Liver (tissue), 9 donors: ENCODE data around the gene HARBI1. TPM values are rescaled to one million over a fixed set of nuclear protein-coding genes. Genes with fewer than 3 reads are reported as not detected.
A peak's percentile ranks its signal among the peaks of the same experiment; 100 is the strongest.

ENCODE experiments used
- DNase-seq: peaks from one replicate; pipeline ENCODE4 v3.0.0-alpha.2; 2017; ENCODE audit warnings: low spot score
- H3K27ac ChIP-seq, 2 donors: one replicate each; pipeline ENCODE4 v1.7.0; 2013; ENCODE audit warnings: inconsistent platforms in 2 of 2, low read length in 2 of 2, control low read depth in 1 of 2, low read depth in 1 of 2, mild to moderate bottlenecking in 1 of 2
- H3K27me3 ChIP-seq, 4 donors: one replicate each; pipeline versions ENCODE4 v1.6.1 to v1.7.0; 2013; ENCODE audit warnings: low read length in 3 of 4, inconsistent platforms in 1 of 4, mild to moderate bottlenecking in 1 of 4, moderate library complexity in 1 of 4; ENCODE audit not compliant: control insufficient read depth in 4 of 4, insufficient read depth in 4 of 4
- H3K36me3 ChIP-seq, 4 donors: one replicate each; pipeline versions ENCODE4 v1.6.1 to v1.7.0; 2013; ENCODE audit warnings: low read length in 3 of 4, mild to moderate bottlenecking in 3 of 4, low read depth in 1 of 4, moderate library complexity in 1 of 4; ENCODE audit not compliant: control insufficient read depth in 4 of 4, insufficient read depth in 3 of 4
- H3K4me1 ChIP-seq, 4 donors: one replicate each; pipeline versions ENCODE4 v1.6.1 to v1.7.0; 2013; ENCODE audit warnings: low read length in 3 of 4, mild to moderate bottlenecking in 3 of 4, moderate library complexity in 1 of 4; ENCODE audit not compliant: control insufficient read depth in 4 of 4, insufficient read depth in 4 of 4
- H3K4me3 ChIP-seq, 3 donors: one replicate each; pipeline versions ENCODE4 v1.6.1 to v1.7.0; 2013; ENCODE audit warnings: low read length in 3 of 3, control low read depth in 1 of 3, low read depth in 1 of 3, mild to moderate bottlenecking in 1 of 3
- H3K9ac ChIP-seq, 2 donors: one replicate each; pipeline ENCODE4 v1.7.0; 2013; ENCODE audit warnings: low read length in 2 of 2, mild to moderate bottlenecking in 2 of 2, moderate library complexity in 2 of 2, control low read depth in 1 of 2, low read depth in 1 of 2
- H3K9me3 ChIP-seq, 4 donors: one replicate each; pipeline versions ENCODE4 v1.6.1 to v1.7.0; 2013; ENCODE audit warnings: low read length in 3 of 4; ENCODE audit not compliant: control insufficient read depth in 4 of 4
- ATF3 ChIP-seq: IDR thresholded peaks from 2 replicates; pipeline ENCODE4 v1.6.1; 2016; ENCODE audit warnings: antibody characterized with exemption
- CTCF ChIP-seq: fragments of 150-350 bp; IDR thresholded peaks from 2 replicates; pipeline ENCODE4 v1.5.1; 2017; ENCODE audit warnings: improper control_type of control experiment, low read depth, low read length; ENCODE audit not compliant: missing input control
- EGR1 ChIP-seq, 2 donors: IDR thresholded peaks; 2 replicates each; pipeline ENCODE4 v1.6.1; 2016 to 2018; ENCODE audit warnings: antibody characterized with exemption in 2 of 2, low read depth in 2 of 2
- FOXA1 ChIP-seq: IDR thresholded peaks from 2 replicates; pipeline ENCODE4 v1.6.1; 2016; ENCODE audit warnings: antibody characterized with exemption
- FOXA2 ChIP-seq: IDR thresholded peaks from 2 replicates; pipeline ENCODE4 v1.6.1; 2016; ENCODE audit warnings: antibody characterized with exemption
- GABPA ChIP-seq, 2 donors: IDR thresholded peaks in 1 of 2; conservative IDR thresholded peaks in 1 of 2; 2 replicates each; pipeline ENCODE4 v1.6.1; 2016; ENCODE audit warnings: antibody characterized with exemption in 2 of 2, mild to moderate bottlenecking in 1 of 2, moderate library complexity in 1 of 2
- HNF4A ChIP-seq, 2 donors: conservative IDR thresholded peaks; 2 replicates each; pipeline ENCODE4 v1.6.1; 2016; ENCODE audit warnings: antibody characterized with exemption in 2 of 2, mild to moderate bottlenecking in 2 of 2
- HNF4G ChIP-seq: IDR thresholded peaks from 2 replicates; pipeline ENCODE4 v1.6.1; 2016; ENCODE audit warnings: antibody characterized with exemption
- JUND ChIP-seq, 2 donors: IDR thresholded peaks; 2 replicates each; pipeline ENCODE4 v1.6.1; 2016; ENCODE audit warnings: antibody characterized with exemption in 2 of 2
- MAX ChIP-seq: IDR thresholded peaks from 2 replicates; pipeline ENCODE4 v1.6.1; 2016; ENCODE audit warnings: antibody characterized with exemption
- NR2F2 ChIP-seq: IDR thresholded peaks from 2 replicates; pipeline ENCODE4 v1.6.1; 2016; ENCODE audit warnings: antibody characterized with exemption
- RAD21 ChIP-seq, 2 donors: IDR thresholded peaks; 2 replicates each; pipeline ENCODE4 v1.6.1; 2016; ENCODE audit warnings: antibody characterized with exemption in 2 of 2, mild to moderate bottlenecking in 2 of 2
- REST ChIP-seq: IDR thresholded peaks from 2 replicates; pipeline ENCODE4 v1.6.1; 2016; ENCODE audit warnings: antibody characterized with exemption, mild to moderate bottlenecking
- RXRA ChIP-seq, 2 donors: IDR thresholded peaks; 2 replicates each; pipeline ENCODE4 v1.6.1; 2017 to 2018; ENCODE audit warnings: antibody characterized with exemption in 2 of 2, mild to moderate bottlenecking in 1 of 2
- SP1 ChIP-seq: IDR thresholded peaks from 2 replicates; pipeline ENCODE4 v1.6.1; 2018; ENCODE audit warnings: antibody characterized with exemption, mild to moderate bottlenecking
- TAF1 ChIP-seq: conservative IDR thresholded peaks from 2 replicates; pipeline ENCODE4 v1.6.1; 2016; ENCODE audit warnings: antibody characterized with exemption, mild to moderate bottlenecking
- YY1 ChIP-seq: IDR thresholded peaks from 2 replicates; pipeline ENCODE4 v1.6.1; 2016; ENCODE audit warnings: antibody characterized with exemption, mild to moderate bottlenecking
- ZBTB33 ChIP-seq: IDR thresholded peaks from 2 replicates; pipeline ENCODE4 v1.6.1; 2016; ENCODE audit warnings: antibody characterized with exemption
- WGBS: extraction: QIAGEN DNeasy Blood & Tissue Kit; methylation state at CpG from one replicate; pipeline ENCODE4 v1.1.7; 2013; 5-methylcytosine and 5-hydroxymethylcytosine counted together
- polyA plus RNA-seq, 2 donors: library from polyadenylated mRNA; stranded (reverse) in 1 of 2; unstranded in 1 of 2; fragments of 200-250 nt in 1 of 2; fragments of >200 nt in 1 of 2; fragmentation: Nextera tagmentation in 1 of 2; extraction: Ambion mirVana in 1 of 2; gene quantifications; one replicate each; pipeline versions ENCODE4 v1.2.1 to v1.2.3, GENCODE V29; 2013 to 2015
- total RNA-seq, 2 donors: library from RNA; depleted of rRNA; stranded (reverse); fragments of >200 nt; gene quantifications; one replicate each; pipeline ENCODE4 v1.2.3, GENCODE V29; 2014
- donor health status: healthy.
- donor health status: healthy.
- donor health status: healthy.
- donor health status: healthy.
- donor health status: healthy.

The HARBI1 gene
- total and polyA plus RNA-seq, 4 donors, result 2.5 to 5.9 (median 3.3) TPM

GRCh38 chr11:46659908-46660307, 42.9 kb upstream of the HARBI1 start:
- DNase-seq, result no peak
- peaks cover 9 to 70% (median 54%) of the 10 kb centered on the region in 4 donors for H3K36me3 ChIP-seq
- H3K27me3 ChIP-seq, result no peaks in the 10 kb centered on the region
- peaks cover 0 to 8% (median 2%) of the 10 kb centered on the region in 4 donors for H3K4me1 ChIP-seq
- no peak overlapping the region for H3K4me3 ChIP-seq
- no peak overlapping the region for H3K27ac ChIP-seq
- 81% methylated on average over 1 of the region's 1 CpG for WGBS
- TF ChIP-seq ATF3 (no peak), NR2F2 (no peak), MAX (no peak), EGR1 (IDR thresholded peaks at IDR 0.05; ENCODE audit: low read depth in 2 of 2) (no peak), SP1 (no peak), HNF4A (conservative IDR thresholded peaks at IDR 0.05) (peak in 1 of 2 donors; percentile 12), RAD21 (IDR thresholded peaks at IDR 0.05) (peak in 1 of 2 donors; percentile 30)
- H3K9me3 ChIP-seq, result no peaks in the 10 kb centered on the region
- H3K9ac ChIP-seq, result no peak overlapping the region

- H3K27me3 ChIP-seq, result no peaks in the 10 kb centered on the region
- no peak overlapping the region for H3K9ac ChIP-seq
- H3K4me3 ChIP-seq, result no peak overlapping the region
- WGBS, result 48% methylated on average over 4 of the region's 4 CpGs
- TF ChIP-seq JUND (IDR thresholded peaks at IDR 0.05) (no peak), NR2F2 (no peak), HNF4A (conservative IDR thresholded peaks at IDR 0.05) (peak; percentile 29 to 53), REST (no peak), YY1 (peak; percentile 26), EGR1 (IDR thresholded peaks at IDR 0.05; ENCODE audit: low read depth in 2 of 2) (no peak), MAX (no peak), SP1 (no peak), CTCF (no peak), RAD21 (IDR thresholded peaks at IDR 0.05) (peak in 1 of 2 donors; percentile 40), ATF3 (no peak), GABPA (IDR thresholded peaks at IDR 0.05 in 1 of 2, conservative IDR thresholded peaks at IDR 0.05 in 1 of 2) (no peak), RXRA (IDR thresholded peaks at IDR 0.05) (peak; percentile 40 to 53), ZBTB33 (no peak), TAF1 (no peak), FOXA1 (no peak), HNF4G (no peak), FOXA2 (no peak)
- H3K36me3 ChIP-seq, result peaks cover 9 to 63% (median 49%) of the 10 kb centered on the region in 4 donors
- peaks cover 0 to 8% (median 2%) of the 10 kb centered on the region in 4 donors for H3K4me1 ChIP-seq
- peak overlapping the region; percentile 31 to 33 for H3K27ac ChIP-seq
- no peaks in the 10 kb centered on the region for H3K9me3 ChIP-seq
- DNase-seq, result no peak
Measured at GRCh38 chr11:46658259-46658658, 41.2 kb upstream of the HARBI1 start.
